Stimulated activated naive CD8-positive, alpha-beta T cell treated with anti-CD3 and anti-CD28 coated beads, Interleukin-15, amount 100 ng/mL, for 72 hours (primary cell): Measurements from ENCODE around the gene GIMAP4.
"Not testable (repeated sequence)": the region's sequence is repeated elsewhere in the genome, so short reads cannot be mapped to it uniquely, and the experiment has no call there.

Experiments
- ATAC-seq: fragments of 150-1000 bp; cut with Tn5 transposase; 2 replicates; pipeline ENCODE4 v1.10.0; 2021; ENCODE audit warnings: mild to moderate bottlenecking, moderate library complexity
- DNase-seq, 2 donors: peaks; one replicate each; pipeline ENCODE4 v3.0.0; 2021 to 2022
- H3K27ac Mint-ChIP-seq, 2 donors: one replicate each; pipeline ENCODE4 v1.8.0; 2022; ENCODE audit warnings: mild to moderate bottlenecking in 2 of 2, mixed read lengths in 2 of 2, moderate library complexity in 2 of 2
- H3K27me3 Mint-ChIP-seq: one replicate; pipeline ENCODE4 v1.8.0; 2022; ENCODE audit warnings: mixed read lengths
- H3K4me1 Mint-ChIP-seq: one replicate; pipeline ENCODE4 v1.8.0; 2022; ENCODE audit warnings: mild to moderate bottlenecking, mixed read lengths
- H3K4me3 Mint-ChIP-seq, 2 donors: one replicate each; pipeline ENCODE4 v1.8.0; 2022; ENCODE audit warnings: mild to moderate bottlenecking in 2 of 2, mixed read lengths in 2 of 2, moderate library complexity in 1 of 2
- H3K9me3 Mint-ChIP-seq, 2 donors: one replicate each; pipeline ENCODE4 v1.8.0; 2022; ENCODE audit warnings: mixed read lengths in 2 of 2

Gene GIMAP4

GRCh38 chr7:150567871-150568301, 696 bp downstream of the GIMAP4 start:
- peak in 1 of 2 donors; percentile 17 for DNase-seq
- H3K4me1 Mint-ChIP-seq: peaks cover 59% of the 10 kb centered on the region

GRCh38 chr7:150568714-150569113, 1.5 kb downstream of the GIMAP4 start:
- Mint-ChIP-seq H3K27me3 (no peaks in the 10 kb centered on the region), H3K27ac (peak overlapping the region; percentile 92 to 97), H3K9me3 (peaks cover 15 to 25% of the 10 kb centered on the region in 2 donors), H3K4me1 (peaks cover 51% of the 10 kb centered on the region), H3K4me3 (peak overlapping the region; percentile 86 to 97)
- DNase-seq (peak in 1 of 2 donors; percentile 20), ATAC-seq (peak; percentile 38)

More at GRCh38 chr7:150567871-150568301, 696 bp downstream of the GIMAP4 start:
- peak; percentile 16 for ATAC-seq
- peak overlapping the region; percentile 97 for H3K27ac Mint-ChIP-seq
- H3K9me3 Mint-ChIP-seq: peaks cover 13 to 17% of the 10 kb centered on the region in 2 donors
- no peaks in the 10 kb centered on the region for H3K27me3 Mint-ChIP-seq
- H3K4me3 Mint-ChIP-seq: peak overlapping the region; percentile 97 to 98

- DNase-seq (no peak), ATAC-seq (no peak)
- H3K27me3 Mint-ChIP-seq: no peaks in the 10 kb centered on the region
- H3K27ac Mint-ChIP-seq: peak overlapping the region; percentile 92 to 97
- H3K4me3 Mint-ChIP-seq: peak overlapping the region; percentile 86 to 97
- peaks cover 44% of the 10 kb centered on the region for H3K4me1 Mint-ChIP-seq
- peaks cover 15 to 29% of the 10 kb centered on the region in 2 donors for H3K9me3 Mint-ChIP-seq
Measured at GRCh38 chr7:150569245-150569955, 2.2 kb downstream of the GIMAP4 start.

- H3K9me3 Mint-ChIP-seq: peaks cover 15 to 30% of the 10 kb centered on the region in 2 donors
- peak overlapping the region in 1 of 2 donors; percentile 38 for H3K27ac Mint-ChIP-seq
- DNase-seq (no peak), ATAC-seq (no peak)
- peaks cover 33% of the 10 kb centered on the region for H3K4me1 Mint-ChIP-seq
- H3K4me3 Mint-ChIP-seq: peak overlapping the region; percentile 19 to 97
- H3K27me3 Mint-ChIP-seq: no peaks in the 10 kb centered on the region
Measured at GRCh38 chr7:150570556-150571465, 3.6 kb downstream of the GIMAP4 start.

GRCh38 chr7:150572496-150572895, 5.3 kb downstream of the GIMAP4 start:
- Mint-ChIP-seq H3K27me3 (no peaks in the 10 kb centered on the region), H3K4me1 (peaks cover 29% of the 10 kb centered on the region), H3K9me3 (peaks cover 31 to 41% of the 10 kb centered on the region in 2 donors), H3K27ac (no peak overlapping the region), H3K4me3 (no peak overlapping the region)
- ATAC-seq: no peak
- DNase-seq: no peak

- not testable (repeated sequence) for H3K4me3 Mint-ChIP-seq, DNase-seq, H3K27me3 Mint-ChIP-seq, ATAC-seq, H3K27ac Mint-ChIP-seq
- peaks cover 44 to 75% of the 10 kb centered on the region in 2 donors for H3K9me3 Mint-ChIP-seq
- H3K4me1 Mint-ChIP-seq: peaks cover 34% of the 10 kb centered on the region
Measured at GRCh38 chr7:150579979-150580637, 12.9 kb downstream of the GIMAP4 start.

GRCh38 chr7:150580638-150581394, 13.6 kb downstream of the GIMAP4 start:
- peak; percentile 61 for ATAC-seq
- peaks cover 41% of the 10 kb centered on the region for H3K4me1 Mint-ChIP-seq
- DNase-seq: no peak

GRCh38 chr7:150585199-150585598, 18.0 kb downstream of the GIMAP4 start:
- Mint-ChIP-seq H3K27ac (peak overlapping the region; percentile 28 to 72), H3K4me1 (peaks cover 36% of the 10 kb centered on the region)
- peak; percentile 10 for ATAC-seq

More at GRCh38 chr7:150580638-150581394, 13.6 kb downstream of the GIMAP4 start:
- Mint-ChIP-seq H3K9me3 (peaks cover 43 to 74% of the 10 kb centered on the region in 2 donors), H3K4me3 (no peak overlapping the region), H3K27me3 (no peaks in the 10 kb centered on the region), H3K27ac (no peak overlapping the region)

GRCh38 chr7:150586068-150586784, 19.0 kb downstream of the GIMAP4 start:
- peak overlapping the region; percentile 57 to 78 for H3K4me3 Mint-ChIP-seq
- DNase-seq (no peak), ATAC-seq (peak; percentile 78)
- H3K27ac Mint-ChIP-seq: peak overlapping the region; percentile 0 to 30
- peaks cover 42% of the 10 kb centered on the region for H3K4me1 Mint-ChIP-seq
- peaks cover 28 to 33% of the 10 kb centered on the region in 2 donors for H3K9me3 Mint-ChIP-seq
- no peaks in the 10 kb centered on the region for H3K27me3 Mint-ChIP-seq

More at GRCh38 chr7:150585199-150585598, 18.0 kb downstream of the GIMAP4 start:
- Mint-ChIP-seq H3K9me3 (peaks cover 28 to 39% of the 10 kb centered on the region in 2 donors), H3K27me3 (no peaks in the 10 kb centered on the region), H3K4me3 (peak overlapping the region; percentile 9 to 17)
- DNase-seq: no peak

GRCh38 chr7:150586785-150587152, 19.6 kb downstream of the GIMAP4 start:
- DNase-seq (no peak), ATAC-seq (peak; percentile 68)
- peaks cover 32 to 35% of the 10 kb centered on the region in 2 donors for H3K9me3 Mint-ChIP-seq

GRCh38 chr7:150587551-150587950, 20.4 kb downstream of the GIMAP4 start:
- ATAC-seq: no peak
- no peak overlapping the region for H3K27ac Mint-ChIP-seq
- H3K4me1 Mint-ChIP-seq: peaks cover 44% of the 10 kb centered on the region
- no peaks in the 10 kb centered on the region for H3K27me3 Mint-ChIP-seq
- peaks cover 38 to 40% of the 10 kb centered on the region in 2 donors for H3K9me3 Mint-ChIP-seq
- no peak for DNase-seq
- no peak overlapping the region for H3K4me3 Mint-ChIP-seq

More at GRCh38 chr7:150586785-150587152, 19.6 kb downstream of the GIMAP4 start:
- Mint-ChIP-seq H3K4me3 (peak overlapping the region; percentile 57 to 78), H3K27me3 (no peaks in the 10 kb centered on the region), H3K27ac (peak overlapping the region; percentile 70 to 72), H3K4me1 (peaks cover 44% of the 10 kb centered on the region)

GRCh38 chr7:150594805-150595204, 27.6 kb downstream of the GIMAP4 start:
- Mint-ChIP-seq H3K9me3 (peaks cover 63% of the 10 kb centered on the region in 2 donors), H3K27me3 (no peaks in the 10 kb centered on the region), H3K4me1 (peaks cover 54% of the 10 kb centered on the region), H3K27ac (peak overlapping the region in 1 of 2 donors; percentile 15), H3K4me3 (no peak overlapping the region)
- no peak for DNase-seq
- no peak for ATAC-seq

GRCh38 chr7:150595361-150595760, 28.2 kb downstream of the GIMAP4 start:
- H3K9me3 Mint-ChIP-seq: peaks cover 64 to 67% of the 10 kb centered on the region in 2 donors
- DNase-seq (no peak), ATAC-seq (no peak)
- H3K4me3 Mint-ChIP-seq: peak overlapping the region in 1 of 2 donors; percentile 20
- peaks cover 55% of the 10 kb centered on the region for H3K4me1 Mint-ChIP-seq
- no peak overlapping the region for H3K27ac Mint-ChIP-seq
- H3K27me3 Mint-ChIP-seq: no peaks in the 10 kb centered on the region

GRCh38 chr7:150603600-150603999, 36.4 kb downstream of the GIMAP4 start:
- not testable (repeated sequence) for H3K27me3 Mint-ChIP-seq, ATAC-seq, DNase-seq
- peaks cover 30 to 52% of the 10 kb centered on the region in 2 donors for H3K9me3 Mint-ChIP-seq
- H3K4me1 Mint-ChIP-seq: peaks cover 52% of the 10 kb centered on the region
- H3K27ac Mint-ChIP-seq: peak overlapping the region in 1 of 2 donors; percentile 20
- H3K4me3 Mint-ChIP-seq: peak overlapping the region; percentile 1 to 4
